Testis (tissue), 3 donors: ENCODE data around the gene RAD18. TPM values are rescaled to one million over a fixed set of nuclear protein-coding genes. Genes with fewer than 3 reads are reported as not detected.

Experiments
- DNase-seq: peaks from one replicate; pipeline ENCODE4 v3.0.0-alpha.2; 2019
- H3K27ac ChIP-seq, 2 donors: fragments of 200-600 bp; sonication (generic); one replicate each; pipeline ENCODE4 v1.5.1; 2019
- H3K27me3 ChIP-seq: fragments of 200-600 bp; sonication (generic); one replicate; pipeline ENCODE4 v1.5.1; 2019
- H3K36me3 ChIP-seq: fragments of 200-600 bp; sonication (generic); one replicate; pipeline ENCODE4 v1.5.1; 2017; ENCODE audit warnings: low read depth; ENCODE audit errors: missing control alignments
- H3K4me1 ChIP-seq: fragments of 200-600 bp; sonication (generic); one replicate; pipeline ENCODE4 v1.5.1; 2019
- H3K4me3 ChIP-seq, 2 donors: fragments of 200-600 bp; sonication (generic); one replicate each; pipeline ENCODE4 v1.5.1; 2017 to 2019
- H3K9me3 ChIP-seq: fragments of 200-600 bp; sonication (generic); one replicate; pipeline ENCODE4 v1.5.1; 2017
- POLR2A ChIP-seq: fragments of 450-650 bp; IDR thresholded peaks from one replicate; pipeline ENCODE4 v1.6.1; 2017; ENCODE audit warnings: antibody characterized with exemption, mild to moderate bottlenecking, moderate library complexity
- WGBS, 2 donors: methylation state at CpG; one replicate each; pipeline ENCODE4 v1.1.5; 2018; 5-methylcytosine and 5-hydroxymethylcytosine counted together
- intact Hi-C: fragments of 100-400 bp; cut with DNase I; formaldehyde crosslinking; loops from one replicate; pipeline ENCODE4 v1.15.1; 2023; ENCODE audit warnings: low total_unique reads
- polyA plus RNA-seq: library from polyadenylated mRNA; stranded (reverse); fragments of 350-450 nt; fragmentation: Illumina TruSeq; extraction: RNeasy Lipid Tissue Mini Kit (QIAGEN cat#74804); gene quantifications from one replicate; pipeline ENCODE4 v1.2.3, GENCODE V29; 2014; ENCODE audit warnings: low read depth, low replicate concordance; ENCODE audit not compliant: insufficient read depth
- total RNA-seq, 2 donors: library from RNA; depleted of rRNA; stranded (reverse); fragments of >200 nt; gene quantifications; one replicate each; pipeline ENCODE4 v1.2.3, GENCODE V29; 2016
- TF ChIP-seq, protein P1 (sequence below), 3 experiments: fragments of 450-650 bp in 2 of 3; fragments of 200-600 bp in 1 of 3; sonication (generic) in 1 of 3; IDR thresholded peaks; one replicate each; pipeline ENCODE4 v1.5.1; 2016 to 2019; ENCODE audit warnings: antibody characterized with exemption in 3 of 3, mild to moderate bottlenecking in 2 of 3, moderate library complexity in 1 of 3

The RAD18 gene
- total and polyA plus RNA-seq, 3 donors from 2014 or later: 7.6 to 27.0 (median 18.8) TPM

DNA sequence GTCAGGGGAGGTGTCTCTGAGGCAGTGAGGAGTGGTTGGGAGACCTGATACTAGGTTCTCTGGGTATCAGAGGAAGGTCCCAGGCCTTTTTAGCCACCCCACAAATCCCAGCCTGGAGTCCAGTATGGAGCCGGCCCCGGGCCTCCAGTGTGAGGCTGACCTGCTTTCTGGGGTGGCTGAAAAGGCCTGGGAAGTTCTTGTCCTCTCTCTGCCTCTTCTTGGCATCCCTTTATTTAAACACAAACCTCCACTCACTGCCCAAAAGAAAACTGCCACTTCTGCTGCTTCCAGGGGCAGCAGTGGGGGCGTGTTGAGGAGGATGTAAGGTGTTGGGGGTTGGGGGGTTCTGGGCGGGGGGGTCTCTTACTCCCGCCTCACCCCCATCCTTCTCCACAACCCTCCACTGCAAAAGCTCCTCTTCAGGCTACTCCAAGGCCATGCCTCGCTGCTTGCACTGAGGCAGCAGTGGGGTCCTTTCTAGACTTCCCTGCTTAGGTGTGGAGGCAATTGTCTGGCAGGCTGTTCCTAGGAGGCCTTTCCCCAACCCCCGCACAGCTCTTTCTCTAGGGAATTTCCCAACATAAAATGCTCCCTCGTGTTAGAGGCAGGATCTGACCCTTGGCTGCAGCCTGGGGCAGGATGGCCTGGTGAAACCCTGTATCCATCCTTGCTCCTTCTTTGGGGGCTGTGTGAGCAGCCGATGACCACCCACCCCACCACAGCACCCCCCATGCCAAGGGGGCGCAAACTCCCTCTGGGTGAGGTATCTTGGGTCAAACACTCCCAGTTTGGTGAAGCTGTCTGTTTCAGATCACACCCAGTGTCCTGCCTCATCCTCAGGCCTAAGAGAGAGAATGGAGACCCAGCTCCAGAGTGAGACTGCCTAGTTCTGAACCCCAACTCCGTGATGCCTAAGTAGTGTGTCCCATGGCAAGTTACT is 12.1 kb upstream of the RAD18 start:
- H3K36me3 ChIP-seq: no peaks in the 10 kb centered on the region
- intact Hi-C loops: no loop called here
- TF ChIP-seq POLR2A: no peak
- TF ChIP-seq, protein P1, sequence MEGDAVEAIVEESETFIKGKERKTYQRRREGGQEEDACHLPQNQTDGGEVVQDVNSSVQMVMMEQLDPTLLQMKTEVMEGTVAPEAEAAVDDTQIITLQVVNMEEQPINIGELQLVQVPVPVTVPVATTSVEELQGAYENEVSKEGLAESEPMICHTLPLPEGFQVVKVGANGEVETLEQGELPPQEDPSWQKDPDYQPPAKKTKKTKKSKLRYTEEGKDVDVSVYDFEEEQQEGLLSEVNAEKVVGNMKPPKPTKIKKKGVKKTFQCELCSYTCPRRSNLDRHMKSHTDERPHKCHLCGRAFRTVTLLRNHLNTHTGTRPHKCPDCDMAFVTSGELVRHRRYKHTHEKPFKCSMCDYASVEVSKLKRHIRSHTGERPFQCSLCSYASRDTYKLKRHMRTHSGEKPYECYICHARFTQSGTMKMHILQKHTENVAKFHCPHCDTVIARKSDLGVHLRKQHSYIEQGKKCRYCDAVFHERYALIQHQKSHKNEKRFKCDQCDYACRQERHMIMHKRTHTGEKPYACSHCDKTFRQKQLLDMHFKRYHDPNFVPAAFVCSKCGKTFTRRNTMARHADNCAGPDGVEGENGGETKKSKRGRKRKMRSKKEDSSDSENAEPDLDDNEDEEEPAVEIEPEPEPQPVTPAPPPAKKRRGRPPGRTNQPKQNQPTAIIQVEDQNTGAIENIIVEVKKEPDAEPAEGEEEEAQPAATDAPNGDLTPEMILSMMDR (IDR thresholded peaks at IDR 0.05): no peak
- H3K4me3 ChIP-seq: no peak overlapping the region
- H3K4me1 ChIP-seq: no peaks in the 10 kb centered on the region
- DNase-seq: no peak
- H3K9me3 ChIP-seq: no peaks in the 10 kb centered on the region
- no peaks in the 10 kb centered on the region for H3K27me3 ChIP-seq
- WGBS, 2 donors: 80 to 85% methylated on average over 8 to 11 of the region's 11 CpGs
- H3K27ac ChIP-seq: no peak overlapping the region

- no peak for DNase-seq
- WGBS, 2 donors: 88 to 90% methylated on average over 2 of the region's 2 CpGs
- no peaks in the 10 kb centered on the region for H3K4me1 ChIP-seq
- H3K9me3 ChIP-seq: no peaks in the 10 kb centered on the region
- intact Hi-C loops: loop anchor here (5.0 kb wide), 1 partner anchor 328 kb away; no protein-coding TSS in a partner anchor
- H3K4me3 ChIP-seq: no peak overlapping the region
- TF ChIP-seq, protein P1 (IDR thresholded peaks at IDR 0.05): no peak
- no peak for TF ChIP-seq POLR2A
- no peak overlapping the region for H3K27ac ChIP-seq
- H3K36me3 ChIP-seq: no peaks in the 10 kb centered on the region
- no peaks in the 10 kb centered on the region for H3K27me3 ChIP-seq
Observed at GRCh38 chr3:8974458-8974857, 11.2 kb upstream of the RAD18 start.

- no peaks in the 10 kb centered on the region for H3K4me1 ChIP-seq
- intact Hi-C loops: loop anchor here (5.0 kb wide), 1 partner anchor 330 kb away; no protein-coding TSS in a partner anchor
- no peaks in the 10 kb centered on the region for H3K9me3 ChIP-seq
- no peak overlapping the region for H3K27ac ChIP-seq
- TF ChIP-seq POLR2A: no peak
- TF ChIP-seq, protein P1 (IDR thresholded peaks at IDR 0.05): no peak
- WGBS, 2 donors: 85 to 86% methylated on average over 2 of the region's 2 CpGs
- H3K36me3 ChIP-seq: no peaks in the 10 kb centered on the region
- H3K27me3 ChIP-seq: no peaks in the 10 kb centered on the region
- H3K4me3 ChIP-seq: no peak overlapping the region
- DNase-seq: no peak
Observed at GRCh38 chr3:8972639-8973038, 9.4 kb upstream of the RAD18 start.

- Histone ChIP-seq H3K4me1 (no peaks in the 10 kb centered on the region), H3K27ac (no peak overlapping the region), H3K4me3 (no peak overlapping the region), H3K9me3 (no peaks in the 10 kb centered on the region), H3K36me3 (no peaks in the 10 kb centered on the region), H3K27me3 (no peaks in the 10 kb centered on the region)
- TF ChIP-seq, protein P1 (IDR thresholded peaks at IDR 0.05): peak; percentile 96 to 98 (median 97)
- TF ChIP-seq POLR2A: no peak
- DNase-seq: peak; percentile 80
- intact Hi-C loops: loop anchor here (5.0 kb wide), 1 partner anchor 331 kb away; no protein-coding TSS in a partner anchor
- 3 to 4% methylated on average over 7 of the region's 7 CpGs for WGBS, 2 donors
Observed at GRCh38 chr3:8970971-8971589, 7.8 kb upstream of the RAD18 start.
